ENCODE data around the gene VOPP1. TPM values are rescaled to one million over a fixed set of nuclear protein-coding genes. Genes with fewer than 3 reads are reported as not detected.

Gene VOPP1
- total RNA-seq, 2 experiments from 2014 or later = 49.6 to 53.1 TPM

- ChIA-PET CTCF (no interaction called here), POLR2A (interaction anchor here (1.0 kb wide), 2 partner anchors 9 to 113 kb away, joined by 3 to 4 read pairs; no protein-coding TSS in a partner anchor)
- Mint-ChIP-seq H3K9me3 (no peaks in the 10 kb centered on the region), H3K36me3 (ENCODE audit: low read depth) (peaks cover 58% of the 10 kb centered on the region), H3K4me3 (no peak overlapping the region), H3K27ac (peak overlapping the region; percentile 94), H3K4me1 (ENCODE audit: low read depth) (peaks cover 90% of the 10 kb centered on the region), H3K27me3 (no peaks in the 10 kb centered on the region)
- peaks cover 68% of the 10 kb centered on the region for H3K4me1 ChIP-seq (ENCODE audit: insufficient read depth, low read length)
- no peak overlapping the region for H3K4me3 ChIP-seq (ENCODE audit: low read length)
- no peaks in the 10 kb centered on the region for H3K27me3 ChIP-seq (ENCODE audit: control insufficient read depth in 1 of 2, insufficient read depth in 2 of 2, low read length in 2 of 2)
- TF ChIP-seq, protein P1, sequence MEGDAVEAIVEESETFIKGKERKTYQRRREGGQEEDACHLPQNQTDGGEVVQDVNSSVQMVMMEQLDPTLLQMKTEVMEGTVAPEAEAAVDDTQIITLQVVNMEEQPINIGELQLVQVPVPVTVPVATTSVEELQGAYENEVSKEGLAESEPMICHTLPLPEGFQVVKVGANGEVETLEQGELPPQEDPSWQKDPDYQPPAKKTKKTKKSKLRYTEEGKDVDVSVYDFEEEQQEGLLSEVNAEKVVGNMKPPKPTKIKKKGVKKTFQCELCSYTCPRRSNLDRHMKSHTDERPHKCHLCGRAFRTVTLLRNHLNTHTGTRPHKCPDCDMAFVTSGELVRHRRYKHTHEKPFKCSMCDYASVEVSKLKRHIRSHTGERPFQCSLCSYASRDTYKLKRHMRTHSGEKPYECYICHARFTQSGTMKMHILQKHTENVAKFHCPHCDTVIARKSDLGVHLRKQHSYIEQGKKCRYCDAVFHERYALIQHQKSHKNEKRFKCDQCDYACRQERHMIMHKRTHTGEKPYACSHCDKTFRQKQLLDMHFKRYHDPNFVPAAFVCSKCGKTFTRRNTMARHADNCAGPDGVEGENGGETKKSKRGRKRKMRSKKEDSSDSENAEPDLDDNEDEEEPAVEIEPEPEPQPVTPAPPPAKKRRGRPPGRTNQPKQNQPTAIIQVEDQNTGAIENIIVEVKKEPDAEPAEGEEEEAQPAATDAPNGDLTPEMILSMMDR (IDR thresholded peaks at IDR 0.05) = no peak
- no peak for ATAC-seq (ENCODE audit: poor library complexity)
- intact Hi-C loops (cut with DNase I, micrococcal nuclease) = loop anchor here in 1 of 2 experiments (5.0 kb wide), 1 partner anchor 106 kb away; no protein-coding TSS in a partner anchor
- peak in 1 of 14 experiments; percentile 0 for DNase-seq
- H3K9me3 ChIP-seq (ENCODE audit: control insufficient read depth in 1 of 2, insufficient read depth in 1 of 2, low read length in 2 of 2) = no peaks in the 10 kb centered on the region
- H3K36me3 ChIP-seq (ENCODE audit: insufficient read depth, low read length) = peaks cover 14% of the 10 kb centered on the region
- no peak overlapping the region for H3K27ac ChIP-seq (ENCODE audit: low read depth in 1 of 2, low read length in 2 of 2)
These were observed 93.6 kb downstream of the VOPP1 start for GRCh38 chr7:55478700-55479099.

DNA sequence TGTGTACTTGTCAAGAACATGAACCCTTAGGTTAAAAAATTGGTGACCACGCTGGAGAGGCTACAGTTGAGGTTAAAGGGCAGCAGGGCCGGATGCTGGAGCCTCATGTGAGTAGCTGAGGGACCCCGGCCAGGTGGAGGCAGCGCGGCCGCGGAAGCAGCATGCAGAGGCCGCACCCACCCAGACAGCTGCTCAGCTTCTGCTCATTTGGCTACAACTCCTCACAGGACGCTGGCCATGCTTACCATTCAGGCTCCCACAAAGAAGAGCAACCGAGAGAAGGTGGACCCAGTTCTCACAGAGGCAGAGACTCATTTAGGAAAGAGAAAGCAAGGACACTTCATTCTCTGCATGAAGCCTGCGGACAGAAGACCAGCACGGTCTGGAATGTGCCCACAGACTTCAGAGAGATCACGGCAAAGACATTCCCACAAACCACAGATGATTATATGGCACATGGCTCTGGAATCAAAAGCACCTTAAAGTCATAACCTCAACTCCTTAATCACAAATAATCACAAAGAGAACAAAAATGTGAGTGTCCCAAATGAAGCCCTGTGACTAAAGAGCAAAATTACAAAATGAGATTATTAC lies 94.4 kb downstream of the VOPP1 start:
- TF ChIP-seq, protein P1 (IDR thresholded peaks at IDR 0.05) = no peak
- H3K27ac ChIP-seq (ENCODE audit: low read depth in 1 of 2, low read length in 2 of 2) = no peak overlapping the region
- CTCF ChIA-PET = no interaction called here
- no peak overlapping the region for H3K4me3 Mint-ChIP-seq
- H3K27me3 ChIP-seq (ENCODE audit: control insufficient read depth in 1 of 2, insufficient read depth in 2 of 2, low read length in 2 of 2) = no peaks in the 10 kb centered on the region
- peak in 1 of 14 experiments; percentile 5 for DNase-seq
- peaks cover 51% of the 10 kb centered on the region for H3K36me3 Mint-ChIP-seq (ENCODE audit: low read depth)
- H3K4me1 Mint-ChIP-seq (ENCODE audit: low read depth) = peaks cover 86% of the 10 kb centered on the region
- no peak overlapping the region for H3K4me3 ChIP-seq (ENCODE audit: low read length)
- no peaks in the 10 kb centered on the region for H3K27me3 Mint-ChIP-seq
- POLR2A ChIA-PET = no interaction called here
- no peak for ATAC-seq (ENCODE audit: poor library complexity)
- peaks cover 76% of the 10 kb centered on the region for H3K4me1 ChIP-seq (ENCODE audit: insufficient read depth, low read length)
- intact Hi-C loops (cut with DNase I, micrococcal nuclease) = loop anchor here in 1 of 2 experiments (5.0 kb wide), 1 partner anchor 106 kb away; no protein-coding TSS in a partner anchor
- peak overlapping the region; percentile 94 for H3K27ac Mint-ChIP-seq
- no peaks in the 10 kb centered on the region for H3K9me3 Mint-ChIP-seq
- H3K9me3 ChIP-seq (ENCODE audit: control insufficient read depth in 1 of 2, insufficient read depth in 1 of 2, low read length in 2 of 2) = no peaks in the 10 kb centered on the region
- peaks cover 18% of the 10 kb centered on the region for H3K36me3 ChIP-seq (ENCODE audit: insufficient read depth, low read length)

DNA sequence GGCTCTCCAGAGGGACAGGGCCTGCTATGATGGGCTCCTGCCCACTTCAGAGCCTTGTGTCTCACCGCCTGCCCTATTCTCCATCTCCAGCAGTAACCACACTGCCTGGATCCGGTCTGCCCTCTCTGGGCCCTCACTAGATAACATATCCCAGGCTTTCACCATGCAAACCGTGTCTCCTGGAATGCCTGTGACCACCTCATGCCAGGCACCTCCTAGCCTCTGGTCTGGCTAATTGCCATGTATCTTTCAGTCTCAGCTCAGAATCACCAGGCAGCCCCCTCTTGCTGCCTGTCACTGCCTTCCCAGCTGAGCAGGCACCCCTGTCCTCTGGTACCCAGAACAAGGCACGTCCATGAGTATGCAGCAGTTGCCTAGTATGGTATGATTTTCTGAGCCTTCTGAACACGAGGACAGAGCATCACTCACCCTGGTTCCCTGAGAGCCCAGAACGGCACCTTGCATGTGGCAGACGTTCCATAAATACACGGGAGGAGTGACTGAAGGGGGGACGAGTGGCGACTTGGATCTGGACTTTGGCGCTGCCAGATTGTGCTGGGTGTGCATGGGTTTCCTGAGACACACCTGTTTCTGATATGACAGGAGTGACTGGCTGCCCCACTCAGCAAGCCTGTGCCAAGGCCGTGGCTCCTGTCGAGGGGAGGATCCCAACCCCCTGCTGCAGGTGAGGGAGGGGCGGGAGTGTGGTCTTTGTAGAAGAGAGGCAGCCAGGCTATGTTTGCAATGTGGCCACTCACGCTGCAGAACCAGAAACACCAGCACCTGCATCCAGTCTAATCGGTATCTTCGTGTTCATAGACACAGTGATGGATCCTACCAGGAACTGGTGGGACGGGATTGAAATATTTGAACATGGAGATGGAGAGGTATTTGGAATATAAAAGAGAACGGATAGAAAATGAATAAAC lies 95.2 kb downstream of the VOPP1 start:
- H3K36me3 Mint-ChIP-seq (ENCODE audit: low read depth) = peaks cover 51% of the 10 kb centered on the region
- TF ChIP-seq, protein P1 (IDR thresholded peaks at IDR 0.05) = no peak
- POLR2A ChIA-PET = interaction anchor here (0.7 kb wide), 1 partner anchor 24 kb away, joined by 3 read pairs; no protein-coding TSS in a partner anchor

More for the DNA sequence above, 95.2 kb downstream of the VOPP1 start:
- Mint-ChIP-seq H3K27me3 (no peaks in the 10 kb centered on the region), H3K4me1 (ENCODE audit: low read depth) (peaks cover 83% of the 10 kb centered on the region), H3K4me3 (peak overlapping the region; percentile 36), H3K27ac (peak overlapping the region; percentile 94), H3K9me3 (no peaks in the 10 kb centered on the region)
- CTCF ChIA-PET = no interaction called here
- Histone ChIP-seq H3K27ac (ENCODE audit: low read depth in 1 of 2, low read length in 2 of 2) (peak overlapping the region; percentile 62 to 66), H3K36me3 (ENCODE audit: insufficient read depth, low read length) (peaks cover 18% of the 10 kb centered on the region), H3K27me3 (ENCODE audit: control insufficient read depth in 1 of 2, insufficient read depth in 2 of 2, low read length in 2 of 2) (no peaks in the 10 kb centered on the region), H3K4me3 (ENCODE audit: low read length) (no peak overlapping the region), H3K4me1 (ENCODE audit: insufficient read depth, low read length) (peaks cover 73% of the 10 kb centered on the region), H3K9me3 (ENCODE audit: control insufficient read depth in 1 of 2, insufficient read depth in 1 of 2, low read length in 2 of 2) (no peaks in the 10 kb centered on the region)
- intact Hi-C loops (cut with DNase I, micrococcal nuclease) = loop anchor here in 1 of 2 experiments (5.0 kb wide), 1 partner anchor 105 kb away; no protein-coding TSS in a partner anchor
- no peak for DNase-seq
- no peak for ATAC-seq (ENCODE audit: poor library complexity)

Data from CD4-positive, alpha-beta T cell (primary cell).